ENCODE results near the gene CLDN24.

Gene CLDN24

DNA sequence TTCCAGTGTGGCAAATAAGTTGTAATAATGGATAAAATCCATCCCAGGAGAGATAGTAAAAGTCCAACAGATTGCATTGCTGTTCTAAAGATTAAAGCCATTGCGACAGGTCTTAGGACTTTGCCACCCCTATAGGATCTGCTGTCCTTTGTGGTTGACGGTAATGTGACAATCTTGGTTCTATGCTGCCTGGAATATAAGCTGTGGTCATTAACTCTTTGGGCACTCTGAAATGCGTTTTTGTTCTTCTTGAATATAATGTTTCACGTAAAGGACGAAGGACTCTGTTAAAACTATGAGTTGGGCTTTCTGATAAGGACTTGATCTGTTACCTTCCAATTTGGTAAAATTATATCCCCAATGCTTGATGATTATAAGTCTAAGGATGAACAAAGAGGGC lies at the start of gene CLDN24:
Gene CLDN24, minus strand, starts transcription at position 101 of the 400 bp plus-strand sequence. Its CDS starts 0 bp downstream, at position 101.
- in situ Hi-C loops (cut with MboI; ENCODE audit: low sequenced_read_pairs), result no loop called here

DNA sequence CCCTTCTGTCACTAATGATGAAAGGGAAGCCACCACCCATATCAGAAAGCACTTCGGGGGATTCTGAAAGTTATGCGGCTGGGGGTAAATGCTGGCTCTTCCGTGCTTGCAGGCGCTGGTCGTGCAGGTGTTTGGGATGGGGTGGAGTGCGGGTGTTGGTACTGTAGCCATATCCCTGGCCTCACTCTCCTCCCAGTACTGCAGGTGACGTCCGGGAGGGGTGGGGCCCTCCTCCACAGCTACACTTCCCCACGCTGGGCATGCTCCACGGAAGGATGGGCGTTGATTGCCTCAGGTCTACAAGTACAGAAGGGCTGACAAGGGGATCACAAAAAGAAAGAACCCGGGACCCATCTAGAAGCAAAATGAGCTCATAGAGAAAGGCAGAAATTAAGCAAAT lies 48.6 kb upstream of the CLDN24 start:
- in situ Hi-C loops (cut with MboI; ENCODE audit: low sequenced_read_pairs), result no loop called here

DNA sequence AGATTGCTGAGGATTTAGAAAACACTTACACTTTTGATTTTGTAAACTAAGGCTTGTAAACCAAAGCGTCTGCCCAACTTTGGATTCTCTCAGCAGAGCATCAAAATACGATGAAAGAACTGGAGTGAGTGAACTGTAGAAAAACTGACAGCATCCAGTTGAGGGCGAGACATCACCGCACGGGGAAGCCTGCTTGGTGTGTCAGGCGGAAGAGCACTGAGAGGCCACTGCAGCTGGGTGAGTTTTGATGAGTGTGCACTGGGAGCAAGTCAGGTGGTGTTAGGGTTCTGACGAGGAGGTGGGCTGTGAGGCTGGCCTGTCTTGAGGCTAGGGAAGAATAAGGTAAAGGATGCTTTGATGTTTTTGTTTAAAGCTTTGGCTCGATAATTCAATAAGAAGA lies 46.8 kb upstream of the CLDN24 start:
- in situ Hi-C loops (cut with MboI; ENCODE audit: low sequenced_read_pairs), result no loop called here

DNA sequence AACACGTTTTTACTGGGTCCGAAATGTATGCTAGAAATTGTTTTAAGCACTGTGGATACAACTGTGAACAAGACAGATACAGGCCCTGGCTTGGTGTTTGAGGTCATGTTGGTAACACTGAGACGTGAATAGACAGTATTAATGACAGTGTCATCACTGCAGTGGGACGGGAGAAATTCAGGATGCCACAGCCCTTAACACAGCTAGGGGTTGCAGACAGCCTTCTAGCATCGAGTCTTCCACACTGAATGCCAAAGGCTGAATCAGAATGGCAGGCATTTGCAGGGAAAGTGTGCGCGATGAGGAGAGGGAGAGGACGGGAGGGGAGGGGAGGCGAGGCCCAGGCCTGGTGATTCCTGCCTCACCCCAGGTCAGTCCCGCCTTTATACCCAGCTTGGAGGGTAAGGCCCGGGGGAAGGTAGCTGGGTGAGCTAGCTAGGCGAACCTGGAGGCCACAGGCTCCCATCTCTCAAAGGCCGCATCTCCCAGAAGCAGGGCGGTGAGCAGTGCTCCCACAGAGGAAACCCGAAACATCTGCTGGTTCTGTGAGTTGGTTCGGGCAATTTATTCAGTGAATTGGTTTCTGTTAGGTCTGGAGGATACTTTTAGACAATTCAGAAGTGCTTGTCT lies 44.1 kb upstream of the CLDN24 start:
- in situ Hi-C loops (cut with MboI; ENCODE audit: low sequenced_read_pairs), result no loop called here

DNA sequence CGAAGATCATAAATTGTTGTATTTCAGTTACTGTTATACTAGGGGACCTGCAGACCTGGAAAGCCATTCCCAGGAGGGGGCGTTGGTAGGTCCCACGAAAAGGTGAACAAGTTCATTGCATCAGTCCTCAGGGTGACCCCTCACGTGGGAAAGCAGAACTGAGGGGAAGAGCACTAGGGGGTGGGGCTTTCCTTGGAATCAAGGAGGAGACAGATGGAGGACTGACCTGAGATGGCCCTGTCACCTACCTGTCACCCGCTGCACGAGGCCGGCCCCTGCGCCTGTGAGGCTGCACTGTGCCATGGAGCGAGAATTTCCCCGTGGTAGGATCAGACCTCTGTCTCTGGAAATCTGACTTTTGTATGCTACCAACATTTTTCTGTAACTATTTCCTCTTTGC lies 41.8 kb upstream of the CLDN24 start:
- in situ Hi-C loops (cut with MboI; ENCODE audit: low sequenced_read_pairs), result no loop called here

DNA sequence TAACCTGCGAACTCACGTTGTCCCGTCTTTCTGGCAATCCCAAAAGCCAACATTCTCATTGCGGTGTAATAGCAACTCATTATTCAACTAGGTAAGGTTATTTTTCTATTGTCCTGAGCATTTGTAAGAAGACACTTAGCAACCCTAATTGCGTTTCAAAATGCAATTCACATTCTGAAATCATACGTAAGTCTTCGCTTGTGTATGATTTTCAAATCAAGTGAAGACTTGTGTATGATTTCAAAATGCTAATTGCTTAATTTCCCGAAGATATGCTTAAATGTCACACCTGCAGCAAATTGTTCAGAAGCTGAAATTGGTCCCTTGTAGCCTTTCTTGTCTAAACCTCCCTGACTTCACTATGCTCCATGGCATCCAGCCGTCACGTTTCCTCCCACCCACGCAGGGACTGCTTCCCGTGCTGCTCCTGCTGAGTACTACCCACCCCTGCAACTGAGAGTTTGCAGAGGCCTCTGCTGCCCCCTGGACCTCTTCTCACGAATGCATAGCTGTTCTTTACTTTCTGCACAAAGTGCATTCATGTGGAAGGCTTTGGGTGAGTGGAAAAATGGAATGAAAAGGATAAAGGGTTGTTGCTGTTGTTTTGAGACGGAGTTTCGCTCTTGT lies 40.8 kb upstream of the CLDN24 start:
- in situ Hi-C loops (cut with MboI; ENCODE audit: low sequenced_read_pairs), result no loop called here

DNA sequence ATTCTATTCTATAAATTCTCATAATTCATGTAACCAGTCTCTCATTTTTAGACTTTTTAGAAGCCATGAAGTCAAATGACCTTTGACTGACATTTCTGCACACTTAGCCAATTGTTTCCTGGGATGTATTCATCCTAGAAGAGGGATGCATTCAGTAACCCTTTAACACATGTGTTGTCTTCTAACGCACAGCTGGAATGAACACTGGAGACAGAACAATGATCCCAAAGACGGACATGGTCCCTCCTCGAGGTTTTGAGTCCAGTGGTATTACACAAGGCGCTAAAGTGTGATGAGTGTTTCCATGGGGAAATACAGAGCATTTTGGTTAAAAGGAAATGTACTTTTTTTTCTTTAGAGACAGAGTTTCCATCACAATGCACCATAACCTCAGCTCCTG lies 39.8 kb upstream of the CLDN24 start:
- in situ Hi-C loops (cut with MboI; ENCODE audit: low sequenced_read_pairs), result no loop called here

DNA sequence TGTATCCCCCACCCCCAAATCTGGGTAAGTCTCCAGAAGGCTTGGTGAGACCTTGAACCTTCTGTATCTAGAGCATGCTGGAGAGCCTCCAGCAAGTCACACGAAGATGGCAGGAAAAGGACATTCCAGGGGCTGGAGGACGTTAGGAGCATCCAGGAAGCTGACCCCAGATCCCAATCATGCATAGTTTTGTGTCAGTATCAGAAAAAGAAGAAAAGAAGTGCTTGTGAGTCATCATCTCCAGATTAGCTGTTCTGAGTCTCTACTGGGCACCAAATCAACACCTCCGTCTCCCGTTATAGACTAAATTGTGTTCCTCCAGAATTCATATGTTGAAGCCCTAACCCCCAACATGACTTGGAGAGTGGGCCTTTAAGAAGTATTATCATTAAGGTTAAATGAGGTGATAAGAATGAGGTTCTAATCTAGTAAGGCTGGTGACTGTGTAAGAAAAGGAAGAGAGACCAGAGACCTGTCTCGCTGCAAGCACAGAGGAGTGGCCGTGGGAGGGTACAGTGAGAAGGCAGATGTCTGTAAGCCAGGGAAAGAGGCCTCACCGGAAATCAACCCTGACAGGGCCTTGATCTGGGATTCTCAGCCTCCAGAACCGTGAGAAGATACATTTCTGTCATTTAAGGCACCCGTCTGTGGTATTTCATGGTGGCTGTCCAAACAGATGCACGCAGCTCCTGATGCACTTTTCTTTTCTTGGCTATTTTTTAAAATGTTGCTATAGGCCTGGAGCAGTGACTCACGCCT lies 38.1 kb upstream of the CLDN24 start:
- in situ Hi-C loops (cut with MboI; ENCODE audit: low sequenced_read_pairs), result no loop called here

DNA sequence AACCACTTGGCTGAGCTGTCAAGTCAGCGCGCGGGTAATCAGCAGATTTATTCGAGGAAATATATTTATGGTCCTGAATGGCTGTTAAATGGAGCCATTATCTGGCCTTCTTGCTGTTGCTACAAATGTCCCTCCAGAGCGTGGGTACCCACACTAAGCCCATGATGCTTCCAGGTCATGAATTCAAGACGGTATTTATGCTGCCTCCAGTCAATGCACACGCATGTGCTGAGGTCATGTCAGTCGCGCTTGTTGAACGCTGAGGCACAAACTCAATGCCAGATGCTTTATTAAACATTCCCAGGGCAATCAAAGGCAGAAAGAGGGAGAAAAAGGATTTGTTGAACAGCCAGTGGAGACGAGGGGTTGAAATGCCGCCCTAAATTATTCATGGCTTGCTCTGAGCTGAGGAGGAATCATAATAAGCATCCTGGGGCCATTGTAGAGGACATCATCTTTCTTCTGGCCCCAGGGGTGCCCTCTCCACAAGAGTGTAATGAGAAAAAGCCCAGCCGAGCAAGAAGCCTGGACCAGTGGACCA lies 36.1 kb upstream of the CLDN24 start:
- in situ Hi-C loops (cut with MboI; ENCODE audit: low sequenced_read_pairs), result no loop called here

DNA sequence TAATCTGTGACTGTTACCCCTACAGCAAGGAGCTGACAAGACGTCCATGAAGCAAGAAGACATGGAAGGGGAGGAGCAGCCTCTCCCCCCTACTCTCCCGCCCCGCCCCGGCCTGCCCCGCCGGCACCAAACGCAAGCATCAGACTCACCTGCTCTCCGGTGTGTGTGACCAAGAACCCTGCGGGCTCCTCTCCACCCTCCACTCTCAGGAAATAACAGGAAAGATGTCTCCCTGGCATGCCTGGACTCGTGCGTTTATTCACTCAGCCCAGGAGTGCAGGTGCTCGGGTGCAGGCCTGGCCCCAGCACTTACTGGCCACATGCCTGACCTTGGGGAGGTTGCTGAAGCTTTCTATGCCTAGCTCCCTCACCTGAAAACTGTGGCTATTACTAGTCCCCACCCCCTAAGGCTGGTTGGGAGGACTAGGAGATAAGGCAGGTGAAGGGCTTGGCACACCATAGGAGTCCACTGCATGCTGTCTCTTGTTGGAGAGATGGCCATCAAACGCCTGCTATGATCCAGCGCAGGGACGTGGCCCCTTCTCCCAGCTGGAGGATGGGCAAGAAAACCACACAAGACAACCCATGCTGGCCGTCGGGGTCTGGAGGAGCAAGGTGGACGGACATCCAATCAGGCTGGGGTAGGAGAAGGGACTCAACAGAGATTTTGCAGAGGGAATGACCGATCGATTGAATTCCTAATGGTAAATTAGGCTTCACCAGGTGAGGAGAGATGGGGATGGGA lies 34.9 kb upstream of the CLDN24 start:
- in situ Hi-C loops (cut with MboI; ENCODE audit: low sequenced_read_pairs), result no loop called here

DNA sequence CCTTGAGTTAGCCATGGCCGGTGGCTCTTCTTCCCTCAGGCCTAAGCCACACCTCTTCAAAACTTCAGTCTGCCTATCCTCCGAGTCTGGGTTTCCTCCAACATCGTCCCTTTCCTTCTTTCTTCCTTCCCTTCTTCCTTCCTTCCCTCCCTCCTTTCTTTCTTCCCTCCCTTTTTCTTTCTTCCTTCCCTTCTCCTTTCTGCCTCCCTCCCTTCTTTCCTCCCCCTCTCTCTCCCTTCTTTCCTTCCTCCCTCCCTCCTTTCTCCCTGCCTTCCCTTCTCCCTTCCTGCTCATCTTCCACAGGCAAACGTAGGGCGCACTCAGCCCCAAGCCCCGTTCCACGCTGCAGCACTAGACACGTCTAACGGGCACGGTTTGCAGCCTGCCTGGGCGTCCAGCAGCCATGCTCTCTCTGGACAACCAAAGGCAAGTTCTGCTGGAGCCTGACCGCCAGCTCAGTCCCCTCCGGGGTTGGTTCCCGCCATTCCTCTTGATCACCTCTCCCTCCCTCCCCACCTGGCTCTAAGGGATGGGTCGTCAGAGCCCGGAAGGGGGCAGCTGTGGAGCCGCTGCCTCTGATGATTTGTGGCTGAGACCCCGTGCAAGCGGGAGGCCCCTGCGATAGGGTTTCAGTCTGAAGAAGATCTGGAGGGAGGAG lies 34.1 kb upstream of the CLDN24 start:
- in situ Hi-C loops (cut with MboI; ENCODE audit: low sequenced_read_pairs), result no loop called here

DNA sequence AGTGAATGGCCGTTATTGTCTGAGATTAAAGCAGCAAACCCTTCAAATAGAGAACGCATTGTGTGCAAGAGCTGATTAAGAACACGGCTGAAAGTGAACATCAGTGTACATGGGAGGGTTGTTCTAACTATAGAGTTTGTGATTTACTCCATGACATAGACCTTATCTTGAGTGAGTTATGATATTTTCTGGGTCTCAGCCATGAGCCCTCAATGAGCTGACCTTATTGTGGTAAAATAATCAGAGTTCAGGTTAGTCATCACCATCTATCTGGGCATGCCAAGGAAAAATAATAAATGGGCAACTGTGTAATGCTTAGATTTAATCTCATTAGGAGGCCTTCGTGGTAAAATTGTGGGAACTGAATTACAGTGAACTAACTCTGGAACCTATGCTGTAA lies 33.2 kb upstream of the CLDN24 start:
- in situ Hi-C loops (cut with MboI; ENCODE audit: low sequenced_read_pairs), result no loop called here

DNA sequence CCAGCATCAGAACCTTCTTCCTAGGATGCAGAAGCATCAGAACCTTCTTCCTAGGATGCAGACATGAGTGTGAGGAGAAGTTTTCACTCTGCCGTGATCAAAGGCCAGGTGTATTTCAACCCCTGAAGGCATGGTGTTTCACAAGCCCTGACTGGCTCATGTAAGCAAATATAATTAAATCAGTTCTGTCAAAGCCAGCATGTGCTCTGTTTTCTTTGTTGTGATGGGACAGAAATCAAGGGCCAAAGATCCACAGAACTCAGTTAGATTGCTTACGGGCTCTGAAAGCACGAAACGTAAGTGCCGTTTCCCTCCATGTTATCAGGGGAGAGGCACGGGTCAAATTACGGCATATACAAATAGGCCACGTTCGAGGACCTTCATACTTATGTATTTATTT lies 32.0 kb upstream of the CLDN24 start:
- in situ Hi-C loops (cut with MboI; ENCODE audit: low sequenced_read_pairs), result no loop called here

DNA sequence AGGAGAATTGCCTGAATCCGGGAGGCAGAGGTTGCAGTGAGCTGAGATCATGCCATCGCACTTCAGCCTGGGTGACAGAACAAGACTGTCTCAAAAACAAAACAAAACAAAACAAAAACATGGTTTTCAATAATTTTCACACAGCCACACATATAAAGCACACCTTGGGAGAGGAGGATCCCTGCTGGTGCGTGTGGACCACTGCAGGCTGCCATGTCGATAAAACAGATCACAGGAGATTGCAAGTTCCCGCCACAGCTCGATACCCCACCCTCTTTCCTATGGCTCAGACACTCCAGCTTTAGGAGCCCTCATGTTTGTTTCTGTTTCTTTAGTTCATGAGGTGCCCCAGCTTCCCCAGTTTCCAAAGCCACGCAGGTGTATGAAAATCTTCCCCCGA lies 31.3 kb upstream of the CLDN24 start:
- in situ Hi-C loops (cut with MboI; ENCODE audit: low sequenced_read_pairs), result no loop called here

DNA sequence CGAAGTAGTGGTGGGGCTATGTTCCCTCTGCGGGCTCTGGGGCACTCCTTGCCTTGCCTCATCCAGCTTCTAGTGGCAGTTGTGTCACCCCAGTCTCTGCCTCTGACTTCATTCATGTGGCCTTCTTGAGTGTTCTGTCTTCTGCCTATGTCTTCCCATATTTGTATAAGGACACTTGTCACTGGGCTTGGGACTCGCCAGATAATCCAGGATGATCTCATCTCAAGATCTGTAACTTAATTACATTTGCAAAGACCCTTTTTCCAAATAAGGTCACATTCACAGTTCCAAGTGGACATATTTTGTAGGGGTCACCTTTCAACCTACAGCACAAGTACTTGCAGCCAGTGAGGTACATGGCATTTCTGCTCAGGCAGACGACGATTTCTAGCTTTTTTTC lies 30.3 kb upstream of the CLDN24 start:
- in situ Hi-C loops (cut with MboI; ENCODE audit: low sequenced_read_pairs), result no loop called here

DNA sequence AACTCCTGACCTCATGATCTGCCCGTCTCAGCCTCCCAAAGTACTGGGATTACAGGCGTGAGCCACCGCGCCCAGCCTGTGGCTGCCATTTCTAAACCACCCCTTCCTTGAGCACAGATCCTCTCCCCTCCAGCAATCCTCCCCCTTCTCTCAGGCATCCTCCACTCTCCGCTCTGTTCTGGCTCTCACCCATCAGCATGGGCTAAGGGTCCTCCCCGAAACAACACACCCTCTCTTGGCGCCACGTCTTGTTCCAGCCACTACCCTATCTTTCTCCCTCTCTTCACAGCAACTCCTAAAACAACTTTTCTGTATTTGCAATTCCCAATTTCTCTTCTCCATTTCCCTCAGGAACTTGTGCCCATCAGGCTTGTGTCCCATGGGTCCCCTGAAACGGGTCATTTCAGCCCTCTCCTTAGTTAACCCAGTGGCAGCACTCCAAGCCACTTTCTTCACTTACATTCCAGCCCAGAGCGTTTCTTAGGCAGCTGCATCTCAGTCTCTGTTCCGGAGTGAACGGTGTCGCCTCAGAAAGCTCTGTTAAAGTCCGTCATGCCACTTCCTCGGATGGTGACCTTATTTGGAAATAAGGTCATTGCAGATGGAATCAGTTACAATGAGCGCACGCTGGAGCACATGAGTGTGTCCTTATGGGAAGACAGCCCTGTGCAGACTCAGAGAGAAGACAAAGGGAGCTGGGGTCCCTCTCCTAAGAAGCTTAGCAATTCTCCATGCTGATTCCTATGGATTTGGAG lies 28.3 kb upstream of the CLDN24 start:
- in situ Hi-C loops (cut with MboI; ENCODE audit: low sequenced_read_pairs), result no loop called here

DNA sequence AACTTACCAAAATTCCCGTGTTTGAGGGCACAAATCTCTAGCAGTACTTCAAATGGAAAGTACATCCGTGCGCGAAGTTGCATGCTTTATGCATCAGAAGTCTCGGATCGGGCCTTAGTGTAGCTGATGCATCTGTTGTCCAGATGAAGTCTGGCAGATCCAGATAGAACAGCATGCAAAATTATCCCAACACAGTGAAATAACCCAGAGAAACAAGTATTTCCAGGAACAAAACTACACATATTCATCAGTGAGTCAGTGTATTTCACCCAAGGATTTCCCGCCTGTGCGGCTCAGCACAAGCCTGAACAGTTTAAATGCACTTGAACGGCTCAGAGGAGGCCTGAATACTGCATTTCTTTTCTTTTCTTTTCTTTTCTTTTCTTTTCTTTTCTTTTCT lies 27.4 kb upstream of the CLDN24 start:
- in situ Hi-C loops (cut with MboI; ENCODE audit: low sequenced_read_pairs), result no loop called here

DNA sequence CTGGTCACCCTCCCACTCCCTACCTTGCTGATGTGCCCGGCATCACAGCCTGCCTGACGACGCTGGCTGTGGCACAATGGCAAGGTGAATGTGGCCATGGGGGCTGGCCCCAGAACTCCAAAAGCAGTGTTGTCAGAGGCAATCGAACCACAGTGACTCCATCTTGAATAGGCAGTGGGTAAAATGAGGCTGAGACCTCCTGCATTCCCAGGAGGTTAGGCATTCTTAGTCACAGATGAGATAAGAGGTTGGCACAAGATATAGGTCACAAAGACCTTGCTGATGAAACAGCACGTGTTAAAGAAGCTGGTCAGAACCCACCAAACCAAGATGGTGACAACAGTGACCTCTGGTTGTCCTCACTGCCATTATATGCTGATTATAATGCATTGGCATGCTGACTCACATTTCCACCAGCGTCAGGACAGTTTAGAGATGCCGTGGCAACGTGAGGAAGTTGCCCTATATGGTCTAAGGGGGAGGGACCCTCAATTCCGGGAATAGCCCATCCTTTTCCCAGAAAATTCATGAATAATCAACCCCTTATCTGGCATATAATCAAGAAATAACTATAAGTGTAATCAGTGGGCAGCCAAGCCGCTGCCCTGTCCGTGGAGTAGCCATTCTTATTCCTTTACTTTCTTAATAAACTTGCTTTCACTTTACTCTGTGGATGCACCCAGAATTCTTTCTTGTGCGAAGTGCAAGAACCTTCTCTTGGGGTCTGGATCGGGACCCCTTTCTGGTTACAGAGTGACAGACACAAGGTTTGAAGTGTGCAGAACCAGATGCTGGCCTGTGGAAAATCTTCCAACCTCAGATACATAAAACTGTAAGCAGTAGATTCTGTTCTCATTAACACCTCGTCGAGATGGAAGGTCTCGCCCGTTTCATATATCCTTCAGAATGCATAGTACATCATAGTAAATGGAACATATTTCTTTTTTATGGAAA lies 26.8 kb upstream of the CLDN24 start:
- in situ Hi-C loops (cut with MboI; ENCODE audit: low sequenced_read_pairs), result no loop called here

DNA sequence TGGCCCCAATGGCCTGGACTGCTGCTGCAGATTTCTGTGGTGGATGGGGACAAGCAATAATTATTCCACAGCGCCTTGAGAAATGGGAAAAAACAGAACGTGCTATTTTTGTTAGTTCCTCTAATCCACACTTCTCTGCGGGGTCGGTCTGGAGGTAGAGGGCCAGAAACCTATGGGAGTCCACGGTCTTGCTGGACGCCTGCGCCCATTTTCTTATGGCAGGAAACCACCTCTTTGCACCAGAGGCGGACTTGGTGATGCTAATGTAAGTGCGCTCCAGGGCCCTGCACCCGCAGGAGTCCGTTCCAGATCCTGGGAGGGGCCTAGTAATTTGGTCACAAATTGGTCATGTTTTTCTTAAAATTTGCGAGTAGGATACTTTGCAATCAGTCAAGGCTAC lies 25.9 kb upstream of the CLDN24 start:
- in situ Hi-C loops (cut with MboI; ENCODE audit: low sequenced_read_pairs), result no loop called here

Data from HL-60/S4 treated with phorbol 12-myristate 13-acetate at 8.2 ng/mL for 4 days and 3 days (cell line).